ENCODE results near the gene ZNF582.

The ZNF582 gene

DNA sequence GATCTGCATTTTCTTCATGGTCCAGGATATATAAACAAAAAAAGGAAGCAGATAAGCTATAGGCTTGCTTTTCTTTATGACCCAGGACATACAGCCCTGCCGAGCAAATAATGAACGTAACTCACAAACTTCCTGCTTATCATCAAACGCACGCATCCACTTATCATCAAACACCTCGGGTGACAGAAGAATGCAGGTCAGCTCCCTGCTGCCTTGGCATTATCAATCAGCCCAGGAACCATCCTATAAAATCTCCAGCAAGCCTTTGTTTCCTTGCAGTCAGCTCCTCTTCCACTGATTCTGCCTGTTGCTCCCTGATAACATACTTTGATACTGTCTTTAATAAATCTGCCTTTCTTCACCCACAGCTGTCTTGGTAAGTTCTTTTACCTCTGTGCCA is 5.5 kb upstream of the ZNF582 start:
- Histone ChIP-seq H3K9me2 (ENCODE audit: low read depth, low read length) (no peaks in the 10 kb centered on the region), H3K79me2 (ENCODE audit: insufficient read depth, low read length) (no peaks in the 10 kb centered on the region), H2AFZ (ENCODE audit: low read length) (no peak overlapping the region), H3K9me3 (ENCODE audit: low read length) (peaks cover 10% of the 10 kb centered on the region), H3F3A (ENCODE audit: insufficient read depth, low read length) (no peaks in the 10 kb centered on the region), H3K4me2 (ENCODE audit: low read length) (no peak overlapping the region), H3K4me1 (ENCODE audit: insufficient read depth, low read length, severe bottlenecking) (no peaks in the 10 kb centered on the region), H3K4me3 (ENCODE audit: low read depth, low read length, poor library complexity, severe bottlenecking) (no peak overlapping the region), H3K27ac (ENCODE audit: low read depth, low read length, poor library complexity, severe bottlenecking) (no peak overlapping the region), H3K27me3 (ENCODE audit: insufficient read depth, low read length) (no peaks in the 10 kb centered on the region), H3K36me3 (ENCODE audit: insufficient read depth, low read length) (no peaks in the 10 kb centered on the region; the same call in 1 of the 2 replicates), H4K20me1 (ENCODE audit: insufficient read depth, low read length) (no peaks in the 10 kb centered on the region), H3K9ac (ENCODE audit: low read length) (no peak overlapping the region)
- TF ChIP-seq, protein P1, sequence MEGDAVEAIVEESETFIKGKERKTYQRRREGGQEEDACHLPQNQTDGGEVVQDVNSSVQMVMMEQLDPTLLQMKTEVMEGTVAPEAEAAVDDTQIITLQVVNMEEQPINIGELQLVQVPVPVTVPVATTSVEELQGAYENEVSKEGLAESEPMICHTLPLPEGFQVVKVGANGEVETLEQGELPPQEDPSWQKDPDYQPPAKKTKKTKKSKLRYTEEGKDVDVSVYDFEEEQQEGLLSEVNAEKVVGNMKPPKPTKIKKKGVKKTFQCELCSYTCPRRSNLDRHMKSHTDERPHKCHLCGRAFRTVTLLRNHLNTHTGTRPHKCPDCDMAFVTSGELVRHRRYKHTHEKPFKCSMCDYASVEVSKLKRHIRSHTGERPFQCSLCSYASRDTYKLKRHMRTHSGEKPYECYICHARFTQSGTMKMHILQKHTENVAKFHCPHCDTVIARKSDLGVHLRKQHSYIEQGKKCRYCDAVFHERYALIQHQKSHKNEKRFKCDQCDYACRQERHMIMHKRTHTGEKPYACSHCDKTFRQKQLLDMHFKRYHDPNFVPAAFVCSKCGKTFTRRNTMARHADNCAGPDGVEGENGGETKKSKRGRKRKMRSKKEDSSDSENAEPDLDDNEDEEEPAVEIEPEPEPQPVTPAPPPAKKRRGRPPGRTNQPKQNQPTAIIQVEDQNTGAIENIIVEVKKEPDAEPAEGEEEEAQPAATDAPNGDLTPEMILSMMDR (IDR thresholded peaks at IDR 0.05; ENCODE audit: low read length): no peak
- TF ChIP-seq EZH2 (IDR thresholded peaks at IDR 0.05; ENCODE audit: borderline replicate concordance, low read length): no peak

DNA sequence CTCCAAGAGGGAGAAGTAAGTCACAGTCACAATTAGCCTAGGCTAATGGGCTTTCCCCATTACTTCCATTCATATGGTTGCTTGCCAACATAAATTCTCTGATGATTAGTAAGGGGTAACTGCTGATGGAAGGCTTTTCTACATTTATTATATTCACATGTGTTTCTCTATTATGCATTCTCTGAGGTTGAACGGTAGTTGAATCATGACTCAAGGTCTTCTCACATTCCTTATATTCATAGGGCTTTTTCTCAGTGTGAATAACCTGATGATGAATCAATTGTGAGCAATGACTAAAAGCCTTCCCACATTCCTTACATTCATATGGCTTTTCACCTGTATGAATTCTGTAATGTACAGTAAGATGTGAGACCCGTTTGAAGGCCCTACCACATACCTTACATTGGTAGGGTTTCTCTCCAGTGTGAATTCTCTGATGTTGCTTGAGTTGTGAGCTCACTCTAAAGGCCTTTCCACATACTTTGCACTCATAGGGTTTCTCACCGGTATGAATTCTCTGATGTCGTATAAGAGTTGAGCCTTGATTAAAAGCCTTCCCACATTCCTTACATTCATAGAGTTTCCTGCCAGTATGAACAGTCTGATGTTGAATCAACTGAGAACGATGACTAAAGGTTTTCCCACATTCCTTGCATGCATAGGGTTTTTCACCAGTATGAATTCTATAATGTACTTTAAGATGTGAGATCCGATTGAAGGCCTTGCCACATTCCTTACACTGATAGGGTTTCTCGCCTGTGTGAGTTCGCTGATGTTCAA is 9.3 kb downstream of the ZNF582 start:
- Histone ChIP-seq H3K9ac (ENCODE audit: low read length) (no peak overlapping the region), H3K9me2 (ENCODE audit: low read depth, low read length) (no peaks in the 10 kb centered on the region), H3K4me1 (ENCODE audit: insufficient read depth, low read length, severe bottlenecking) (no peaks in the 10 kb centered on the region), H3K36me3 (ENCODE audit: insufficient read depth, low read length) (no peaks in the 10 kb centered on the region), H3K27me3 (ENCODE audit: insufficient read depth, low read length) (no peaks in the 10 kb centered on the region), H3K4me3 (ENCODE audit: low read depth, low read length, poor library complexity, severe bottlenecking) (no peak overlapping the region), H2AFZ (ENCODE audit: low read length) (no peak overlapping the region), H3K4me2 (ENCODE audit: low read length) (no peak overlapping the region), H3K9me3 (ENCODE audit: low read length) (peaks cover 2% of the 10 kb centered on the region; the same call in 1 of the 2 replicates), H3K27ac (ENCODE audit: low read depth, low read length, poor library complexity, severe bottlenecking) (no peak overlapping the region), H3K79me2 (ENCODE audit: insufficient read depth, low read length) (no peaks in the 10 kb centered on the region), H3F3A (ENCODE audit: insufficient read depth, low read length) (no peaks in the 10 kb centered on the region), H4K20me1 (ENCODE audit: insufficient read depth, low read length) (no peaks in the 10 kb centered on the region)
- TF ChIP-seq, protein P1 (IDR thresholded peaks at IDR 0.05; ENCODE audit: low read length): no peak
- no peak for TF ChIP-seq EZH2 (IDR thresholded peaks at IDR 0.05; ENCODE audit: borderline replicate concordance, low read length)

DNA sequence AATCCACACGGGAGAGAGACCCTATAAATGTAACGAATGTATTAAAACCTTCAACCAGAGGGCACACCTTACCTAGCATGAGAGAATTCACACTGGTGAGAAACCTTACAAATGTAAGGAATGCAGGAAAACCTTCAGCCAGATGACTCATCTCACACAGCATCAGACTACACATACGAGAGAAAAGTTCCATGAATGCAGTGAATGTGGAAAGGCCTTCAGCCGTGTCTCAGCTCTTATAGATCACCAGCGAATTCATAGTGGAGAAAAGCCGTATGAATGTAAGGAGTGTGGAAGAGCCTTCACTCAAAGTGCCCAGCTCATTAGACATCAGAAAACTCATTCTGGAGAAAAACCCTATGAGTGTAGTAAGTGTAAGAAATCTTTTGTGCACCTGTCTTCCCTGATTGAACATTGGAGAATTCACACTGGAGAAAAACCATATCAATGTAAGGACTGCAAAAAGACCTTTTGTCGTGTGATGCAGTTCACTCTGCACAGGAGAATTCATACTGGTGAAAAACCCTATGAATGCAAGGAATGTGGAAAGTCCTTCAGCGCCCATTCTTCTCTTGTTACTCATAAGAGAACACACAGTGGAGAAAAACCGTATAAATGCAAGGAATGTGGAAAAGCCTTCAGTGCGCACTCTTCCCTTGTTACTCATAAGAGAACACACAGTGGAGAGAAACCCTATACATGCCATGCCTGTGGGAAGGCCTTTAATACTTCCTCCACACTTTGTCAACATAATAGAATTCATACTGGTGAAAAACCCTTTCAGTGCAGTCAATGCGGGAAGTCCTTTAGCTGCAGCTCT is 16.0 kb downstream of the ZNF582 start:
- H2AFZ ChIP-seq (ENCODE audit: low read length): no peak overlapping the region
- no peak for TF ChIP-seq EZH2 (IDR thresholded peaks at IDR 0.05; ENCODE audit: borderline replicate concordance, low read length)
- TF ChIP-seq, protein P1 (IDR thresholded peaks at IDR 0.05; ENCODE audit: low read length): no peak
- H4K20me1 ChIP-seq (ENCODE audit: insufficient read depth, low read length): no peaks in the 10 kb centered on the region
- H3F3A ChIP-seq (ENCODE audit: insufficient read depth, low read length): no peaks in the 10 kb centered on the region
- no peaks in the 10 kb centered on the region for H3K36me3 ChIP-seq (ENCODE audit: insufficient read depth, low read length)
- no peak overlapping the region for H3K9ac ChIP-seq (ENCODE audit: low read length)
- no peaks in the 10 kb centered on the region for H3K9me2 ChIP-seq (ENCODE audit: low read depth, low read length)
- H3K4me2 ChIP-seq (ENCODE audit: low read length): no peak overlapping the region
- no peak overlapping the region for H3K4me3 ChIP-seq (ENCODE audit: low read depth, low read length, poor library complexity, severe bottlenecking)
- no peaks in the 10 kb centered on the region for H3K79me2 ChIP-seq (ENCODE audit: insufficient read depth, low read length)
- H3K27ac ChIP-seq (ENCODE audit: low read depth, low read length, poor library complexity, severe bottlenecking): no peak overlapping the region
- no peaks in the 10 kb centered on the region for H3K27me3 ChIP-seq (ENCODE audit: insufficient read depth, low read length)
- no peaks in the 10 kb centered on the region for H3K4me1 ChIP-seq (ENCODE audit: insufficient read depth, low read length, severe bottlenecking)
- H3K9me3 ChIP-seq (ENCODE audit: low read length): peaks cover 18% of the 10 kb centered on the region; the same call in 1 of the 2 replicates
